SK-N-SH (cell line): Measurements from ENCODE around the gene MST1.

ENCODE experiments used
- CTCF ChIP-seq: fragments of 200-600 bp; sonication (generic); IDR thresholded peaks from 2 replicates; pipeline ENCODE4 v1.6.1; 2017; ENCODE audit warnings: antibody characterized with exemption, mild to moderate bottlenecking, moderate library complexity
- EZH2phosphoT487 ChIP-seq: fragments of 200-600 bp; sonication (generic); IDR thresholded peaks from 2 replicates; pipeline ENCODE4 v1.6.1; 2017; ENCODE audit warnings: low read depth, mixed run types, mild to moderate bottlenecking, antibody characterized with exemption, moderate library complexity, borderline replicate concordance
- MAX ChIP-seq: IDR thresholded peaks from 2 replicates; pipeline ENCODE4 v1.4.0; 2012; ENCODE audit warnings: low read depth
- NFIC ChIP-seq: IDR thresholded peaks from 2 replicates; pipeline ENCODE4 v1.4.0; 2012; ENCODE audit warnings: borderline replicate concordance
- RCOR1 ChIP-seq: fragments of 150-350 bp; IDR thresholded peaks from 2 replicates; pipeline ENCODE4 v1.6.1; 2017; ENCODE audit warnings: antibody characterized with exemption, low read length
- REST ChIP-seq: IDR thresholded peaks from 2 replicates; pipeline ENCODE4 v1.6.1; 2012; ENCODE audit warnings: mild to moderate bottlenecking, low read depth, low read length, moderate library complexity
- SMC3 ChIP-seq: IDR thresholded peaks from 2 replicates; pipeline ENCODE4 v1.6.1; 2012; ENCODE audit warnings: low read depth, low read length, improper control_type of control experiment
- USF2 ChIP-seq: fragments of 150-350 bp; IDR thresholded peaks from 2 replicates; pipeline ENCODE4 v1.6.1; 2017; ENCODE audit warnings: antibody characterized with exemption, low read length, low read depth, borderline replicate concordance

- TF ChIP-seq MAX (no peak), CTCF (no peak), NFIC (no peak), RCOR1 (no peak), SMC3 (no peak), EZH2phosphoT487 (no peak), USF2 (no peak), REST (no peak)
Observed at GRCh38 chr3:49674497-49674983, 14.7 kb downstream of the MST1 start.
